ENCODE measurements around the gene COL4A6. TPM values are rescaled to one million over a fixed set of nuclear protein-coding genes. Genes with fewer than 3 reads are reported as not detected.

The COL4A6 gene
- total and polyA plus RNA-seq, 2 of the 8 experiments (the other 6 are each of a cell fraction or from before 2014, with no cell fraction given), result 5.9 to 11.8 TPM

DNA sequence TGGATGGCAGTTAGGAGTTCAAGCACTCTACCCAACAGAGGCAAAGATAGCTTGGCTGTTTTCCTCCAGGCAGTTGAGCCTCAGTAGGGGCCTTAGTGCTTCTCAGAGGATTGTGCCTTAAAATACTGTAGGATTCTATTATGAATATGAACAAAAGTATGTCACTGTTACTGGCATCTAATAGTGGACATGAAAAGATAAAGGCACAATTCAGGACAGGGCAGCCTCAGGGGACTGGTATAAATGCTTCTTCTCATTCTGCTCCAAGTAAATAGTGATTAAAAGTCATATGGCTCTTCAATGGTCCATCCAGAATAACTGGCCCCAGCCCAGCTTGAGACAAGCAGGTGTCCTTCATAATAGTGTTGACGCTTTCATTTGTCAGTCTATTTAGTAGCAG is 17.7 kb downstream of the COL4A6 start:
- Histone ChIP-seq H3K23me2 (ENCODE audit: low read depth, low read length) (no peaks in the 10 kb centered on the region), H3K4ac (replicated peaks; ENCODE audit: insufficient read length, low read depth, low read length) (no peak overlapping the region), H4K5ac (ENCODE audit: insufficient read length, low read depth, low read length) (no peak overlapping the region), H3K27ac (ENCODE audit: low read depth, low read length) (no peak overlapping the region), H2BK12ac (ENCODE audit: low read depth, low read length) (no peak overlapping the region), H2BK20ac (ENCODE audit: low read length) (no peak overlapping the region), H3K56ac (replicated peaks; ENCODE audit: insufficient read length, low read depth, low read length) (no peak overlapping the region), H4K20me1 (replicated peaks in 1 of 2; ENCODE audit: control insufficient read depth in 1 of 2, insufficient read depth in 2 of 2, low read length in 2 of 2) (no peaks in the 10 kb centered on the region), H2BK120ac (replicated peaks; ENCODE audit: low read depth, low read length) (no peak overlapping the region), H3K9ac (replicated peaks in 1 of 4; ENCODE audit: extremely low read depth in 1 of 4, low read depth in 3 of 4, low read length in 3 of 4) (no peak overlapping the region), H3K18ac (ENCODE audit: extremely low read depth, low read length) (no peak overlapping the region), H4K8ac (ENCODE audit: extremely low read depth, insufficient read depth, low read length) (no peak overlapping the region), H3K36me3 (ENCODE audit: control insufficient read depth in 2 of 4, insufficient read depth in 4 of 4, low read length in 3 of 4) (no peaks in the 10 kb centered on the region), H3K9me3 (ENCODE audit: insufficient read depth in 2 of 2, low read depth in 1 of 2, low read length in 1 of 2) (no peaks in the 10 kb centered on the region), H3K79me2 (ENCODE audit: control insufficient read depth in 1 of 2, insufficient read depth in 2 of 2, low read length in 2 of 2) (no peaks in the 10 kb centered on the region), H3K14ac (ENCODE audit: insufficient read length) (no peak overlapping the region), H3K23ac (ENCODE audit: insufficient read length) (no peak overlapping the region), H3K79me1 (ENCODE audit: low read depth, low read length) (no peaks in the 10 kb centered on the region), H2AK5ac (ENCODE audit: low read depth, low read length) (no peak overlapping the region), H2BK5ac (ENCODE audit: low read depth, low read length) (no peak overlapping the region), H2BK15ac (ENCODE audit: low read length) (no peak overlapping the region), H4K91ac (replicated peaks; ENCODE audit: insufficient read length, low read length) (no peak overlapping the region), H3K4me1 (replicated peaks in 1 of 4; ENCODE audit: control insufficient read depth in 3 of 4, insufficient read depth in 4 of 4, low read length in 3 of 4) (peaks cover 0 to 3% (median 0%) of the 10 kb centered on the region in 4 experiments; a peak in 2 of 7 replicates), H3K4me2 (ENCODE audit: insufficient read depth in 1 of 2, low read depth in 2 of 2, low read length in 2 of 2) (no peak overlapping the region), H2AFZ (ENCODE audit: low read length) (no peak overlapping the region), H3K4me3 (ENCODE audit: extremely low read depth in 1 of 4, insufficient read depth in 2 of 4, low read depth in 3 of 4, low read length in 4 of 4) (no peak overlapping the region), H3K27me3 (replicated peaks in 1 of 4; ENCODE audit: control insufficient read depth in 3 of 4, extremely low read depth in 1 of 4, insufficient read depth in 3 of 4, low read length in 3 of 4) (no peaks in the 10 kb centered on the region)
- ChIA-PET POLR2A (ENCODE audit: partially characterized antibody) (no interaction called here), CTCF (ENCODE audit: partially characterized antibody) (no interaction called here)
- DNase-seq (ENCODE audit: low read depth in 1 of 2, low spot score in 2 of 2) (no peak), FAIRE-seq (no peak)
- TF ChIP-seq POU5F1 (IDR thresholded peaks at IDR 0.05; ENCODE audit: low read depth, low read length), result no peak
- no peak for TF ChIP-seq KDM4A (IDR thresholded peaks at IDR 0.05; ENCODE audit: low read depth, low read length, severe bottlenecking)
- no peak for TF ChIP-seq CEBPB (IDR thresholded peaks at IDR 0.05; ENCODE audit: low read depth, low read length)
- no peak for TF ChIP-seq RXRA (IDR thresholded peaks at IDR 0.05; ENCODE audit: insufficient read depth, low read depth, low read length)
- TF ChIP-seq JUND (IDR thresholded peaks at IDR 0.05; ENCODE audit: low read length), result no peak
- no peak for TF ChIP-seq SIRT6 (IDR thresholded peaks at IDR 0.05; ENCODE audit: low read length)
- no peak for TF ChIP-seq KDM1A (IDR thresholded peaks at IDR 0.05; ENCODE audit: borderline replicate concordance, low read length)
- TF ChIP-seq, protein P1, sequence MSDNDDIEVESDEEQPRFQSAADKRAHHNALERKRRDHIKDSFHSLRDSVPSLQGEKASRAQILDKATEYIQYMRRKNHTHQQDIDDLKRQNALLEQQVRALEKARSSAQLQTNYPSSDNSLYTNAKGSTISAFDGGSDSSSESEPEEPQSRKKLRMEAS (IDR thresholded peaks at IDR 0.05), result no peak
- 100% methylated on average over 1 of the region's 1 CpG; no CpG with 5 or more reads in 1 of the 2 experiments for WGBS, 2 experiments (ENCODE audit: extremely low coverage in 1 of 2, insufficient coverage in 1 of 2, insufficient read length in 1 of 2, insufficient replicate concordance in 2 of 2, low coverage in 1 of 2, low lambda C conversion rate in 2 of 2, missing lambda C conversion rate in 1 of 2)

Measured in H1 (cell line).